Stimulated activated CD8-positive, alpha-beta memory T cell treated with anti-CD3 and anti-CD28 coated beads, Interleukin-12 subunit alpha, Interleukin-12 subunit beta, amount 100 ng/mL, for 1 hour (primary cell): ENCODE measurements around the gene HAO1.
"Not testable (repeated sequence)": the region's sequence is repeated elsewhere in the genome, so short reads cannot be mapped to it uniquely, and the experiment has no call there.

Experiments
- DNase-seq: peaks from one replicate; pipeline ENCODE4 v3.0.0-alpha.2; 2020; ENCODE audit warnings: low read depth

Gene HAO1

GRCh38 chr20:7855545-7855944 lies 84.7 kb downstream of the HAO1 start:
- no peak for DNase-seq

GRCh38 chr20:7853493-7853892 lies 86.8 kb downstream of the HAO1 start:
- no peak for DNase-seq

- no peak for DNase-seq
These were observed 89.3 kb downstream of the HAO1 start for GRCh38 chr20:7850775-7851490.

GRCh38 chr20:7849675-7850074 lies 90.6 kb downstream of the HAO1 start:
- no peak for DNase-seq

GRCh38 chr20:7848351-7848750 lies 91.9 kb downstream of the HAO1 start:
- DNase-seq, result no peak

DNA sequence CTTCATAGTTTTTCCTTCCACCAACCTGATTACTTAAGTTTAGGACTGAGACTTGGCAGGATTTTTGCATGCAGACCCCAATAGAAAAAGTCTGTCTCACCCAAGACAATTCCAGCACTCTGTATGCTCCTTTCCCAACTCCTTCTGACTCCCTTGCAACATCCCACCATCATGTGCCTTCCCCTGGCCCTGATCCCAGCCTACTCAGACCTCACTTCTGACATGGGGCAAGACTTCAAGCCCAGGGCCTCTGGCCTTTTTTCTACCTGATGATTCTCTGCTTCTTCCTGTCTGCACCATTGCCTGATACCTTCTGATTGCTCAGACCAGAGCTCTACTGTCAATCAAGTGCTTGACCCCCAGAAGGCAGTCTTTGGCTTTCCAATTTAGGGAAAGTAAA lies 96.6 kb downstream of the HAO1 start:
- DNase-seq, result no peak

DNA sequence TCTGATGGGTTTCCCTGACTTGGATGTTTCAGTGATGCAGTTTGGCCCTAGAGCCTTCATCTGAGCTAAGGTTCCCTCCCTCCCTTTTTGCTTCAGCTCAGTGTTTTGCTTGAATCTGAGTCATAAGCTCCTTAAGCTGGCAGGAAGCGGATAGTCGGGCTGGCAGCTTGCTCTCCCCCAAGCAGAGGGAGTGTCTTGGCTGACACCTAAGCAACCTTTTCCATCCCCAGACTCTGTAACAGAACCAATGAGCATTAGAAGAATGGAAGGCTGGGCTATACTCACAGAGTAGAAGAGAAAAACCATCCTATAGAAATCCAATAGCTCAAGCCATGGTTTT lies 98.3 kb downstream of the HAO1 start:
- DNase-seq, result no peak

DNA sequence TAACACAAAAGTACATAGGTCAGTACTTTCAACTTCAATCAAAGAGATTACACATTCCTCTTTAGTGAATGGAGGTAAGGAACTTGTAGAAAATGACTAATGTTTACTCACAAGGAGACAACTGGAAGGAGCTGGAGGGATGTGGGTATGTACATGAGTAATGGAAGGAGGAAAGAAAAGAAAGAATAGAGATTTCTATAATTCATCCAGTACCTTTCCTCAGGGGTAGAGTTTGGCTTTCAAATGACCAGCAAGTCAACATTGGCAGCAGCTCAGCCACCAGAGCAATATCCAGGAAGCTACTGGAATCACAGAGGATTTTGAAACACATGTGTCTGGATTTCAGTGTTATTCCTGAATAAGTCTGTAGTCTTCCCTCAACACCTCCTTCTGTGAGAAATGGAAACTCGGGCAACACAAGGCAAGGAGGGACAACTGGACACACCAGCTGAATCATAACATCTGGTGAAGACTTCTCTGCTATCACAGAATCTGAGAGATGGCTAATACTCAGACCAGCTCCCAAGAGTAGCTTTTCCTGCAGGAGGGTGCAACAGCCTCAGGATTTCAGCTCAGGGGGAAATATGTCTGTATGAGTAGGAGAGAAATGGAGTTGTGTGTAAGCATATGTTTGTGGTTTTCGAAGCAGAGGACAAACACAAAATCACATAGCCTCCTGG lies 98.8 kb downstream of the HAO1 start:
- DNase-seq, result no peak

GRCh38 chr20:7836076-7836475 lies 104.2 kb downstream of the HAO1 start:
- no peak for DNase-seq

DNA sequence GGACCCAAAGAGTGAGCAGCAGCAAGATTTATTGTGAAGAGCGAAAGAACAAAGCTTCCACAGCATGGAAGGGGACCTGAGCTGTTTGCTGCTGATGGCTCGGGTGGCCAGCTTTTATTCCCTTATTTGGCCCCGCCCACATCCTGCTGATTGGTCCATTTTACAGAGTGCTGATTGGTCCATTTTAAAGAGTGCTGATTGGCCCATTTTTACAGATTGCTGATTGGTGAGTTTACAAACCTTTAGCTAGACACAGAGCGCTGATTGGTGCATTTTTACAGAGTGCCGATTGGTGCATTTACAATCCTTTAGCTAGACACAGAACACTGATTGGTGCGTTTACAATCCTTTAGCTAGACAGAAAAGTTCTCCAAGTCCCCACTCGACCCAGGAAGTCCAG lies 105.8 kb downstream of the HAO1 start:
- DNase-seq, result not testable (repeated sequence)
